GM12873 (cell line): ENCODE data around the gene ZFAND2A.

Source experiments
- CTCF ChIP-seq: IDR thresholded peaks from 2 replicates; pipeline ENCODE4 v1.5.1; 2012; ENCODE audit warnings: low read depth, mild to moderate bottlenecking, moderate library complexity, low read length, control low read depth; ENCODE audit not compliant: insufficient read depth; ENCODE audit errors: missing control alignments

ZFAND2A gene

GRCh38 chr7:1110358-1110757 lies 49.6 kb downstream of the ZFAND2A start:
- TF ChIP-seq CTCF = no peak

GRCh38 chr7:1109581-1110310 lies 50.2 kb downstream of the ZFAND2A start:
- no peak for TF ChIP-seq CTCF

GRCh38 chr7:1108264-1108920 lies 51.6 kb downstream of the ZFAND2A start:
- no peak for TF ChIP-seq CTCF

GRCh38 chr7:1106793-1107421 lies 53.1 kb downstream of the ZFAND2A start:
- no peak for TF ChIP-seq CTCF

- no peak for TF ChIP-seq CTCF
Observed at GRCh38 chr7:1106063-1106792, 53.8 kb downstream of the ZFAND2A start.

- no peak for TF ChIP-seq CTCF
Observed at GRCh38 chr7:1105189-1105588, 54.8 kb downstream of the ZFAND2A start.
